Measurements from ENCODE around the gene MORC2.

DNA sequence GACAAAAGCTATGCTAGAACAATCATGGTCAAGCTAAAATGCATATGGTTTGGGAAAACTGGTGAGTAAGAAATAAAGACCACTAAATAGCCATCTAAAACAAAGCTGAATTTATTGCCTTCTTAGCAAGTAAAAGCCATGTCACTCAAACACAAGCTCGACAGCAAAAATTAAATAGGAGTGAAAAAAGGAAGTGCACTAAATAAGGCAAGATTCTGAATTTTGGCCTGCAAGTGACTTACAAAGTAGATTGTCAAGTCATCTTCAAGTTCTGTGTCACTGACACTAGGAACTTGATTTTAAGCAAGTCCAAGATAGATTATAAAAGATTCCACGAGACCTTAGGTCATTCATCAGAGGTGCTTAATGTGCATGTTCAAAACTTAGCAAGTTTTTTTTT, 27.9 kb upstream of the MORC2 start:
- TF ChIP-seq, protein P1, sequence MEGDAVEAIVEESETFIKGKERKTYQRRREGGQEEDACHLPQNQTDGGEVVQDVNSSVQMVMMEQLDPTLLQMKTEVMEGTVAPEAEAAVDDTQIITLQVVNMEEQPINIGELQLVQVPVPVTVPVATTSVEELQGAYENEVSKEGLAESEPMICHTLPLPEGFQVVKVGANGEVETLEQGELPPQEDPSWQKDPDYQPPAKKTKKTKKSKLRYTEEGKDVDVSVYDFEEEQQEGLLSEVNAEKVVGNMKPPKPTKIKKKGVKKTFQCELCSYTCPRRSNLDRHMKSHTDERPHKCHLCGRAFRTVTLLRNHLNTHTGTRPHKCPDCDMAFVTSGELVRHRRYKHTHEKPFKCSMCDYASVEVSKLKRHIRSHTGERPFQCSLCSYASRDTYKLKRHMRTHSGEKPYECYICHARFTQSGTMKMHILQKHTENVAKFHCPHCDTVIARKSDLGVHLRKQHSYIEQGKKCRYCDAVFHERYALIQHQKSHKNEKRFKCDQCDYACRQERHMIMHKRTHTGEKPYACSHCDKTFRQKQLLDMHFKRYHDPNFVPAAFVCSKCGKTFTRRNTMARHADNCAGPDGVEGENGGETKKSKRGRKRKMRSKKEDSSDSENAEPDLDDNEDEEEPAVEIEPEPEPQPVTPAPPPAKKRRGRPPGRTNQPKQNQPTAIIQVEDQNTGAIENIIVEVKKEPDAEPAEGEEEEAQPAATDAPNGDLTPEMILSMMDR (IDR thresholded peaks at IDR 0.05 in 8 of 11, conservative IDR thresholded peaks at IDR 0.05 in 3 of 11), result no peak
- no peak for TF ChIP-seq POLR2AphosphoS5 (IDR thresholded peaks at IDR 0.05)
